ENCODE data around the gene KREMEN1.

The KREMEN1 gene

DNA sequence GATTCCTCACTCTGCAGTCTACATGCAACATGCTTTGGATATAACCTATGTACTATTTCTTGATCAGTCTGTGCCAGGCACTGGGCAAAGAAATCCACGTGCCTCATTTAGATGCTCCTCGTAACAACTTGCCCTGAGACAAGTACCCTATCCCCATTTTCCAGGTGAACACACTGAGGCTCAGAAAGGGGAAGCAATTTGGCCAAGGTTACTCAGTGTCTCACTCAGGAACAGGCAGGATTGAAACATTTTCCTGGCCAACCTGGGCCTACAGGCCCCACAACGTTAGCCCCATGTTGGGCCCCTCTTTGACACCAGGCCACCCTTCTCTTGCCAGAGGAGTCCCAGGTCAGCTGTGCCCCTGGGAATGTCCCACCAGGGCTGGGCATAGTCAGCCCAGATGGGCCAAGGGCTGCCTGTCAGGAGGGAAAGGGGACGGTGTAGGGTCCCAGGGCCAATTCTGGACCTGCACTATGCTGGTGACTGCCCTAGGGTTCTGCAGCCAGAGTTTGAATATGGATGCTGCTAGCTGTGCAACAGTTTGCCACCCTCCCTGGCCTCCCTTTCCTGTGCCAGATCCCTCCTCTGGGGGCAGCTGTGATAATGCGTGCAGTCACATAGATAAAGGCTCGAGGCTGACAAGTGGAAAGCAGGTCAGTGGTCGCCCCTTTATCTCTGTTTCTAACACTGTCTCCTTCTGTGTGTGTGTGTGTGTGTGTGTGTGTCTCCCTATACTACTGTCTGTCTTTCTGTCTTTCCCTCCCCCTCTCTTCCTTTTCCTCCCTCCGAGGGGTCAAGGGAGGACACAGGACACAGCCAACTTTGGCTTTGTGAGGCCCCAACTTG, 122.5 kb downstream of the KREMEN1 start:
- no peak overlapping the region for H3K4me3 ChIP-seq (ENCODE audit: low read length)
- no peak overlapping the region for H2AFZ ChIP-seq (ENCODE audit: low read depth, low read length)
- H3K9me3 ChIP-seq (ENCODE audit: low read length): no peaks in the 10 kb centered on the region
- no peaks in the 10 kb centered on the region for H3K36me3 ChIP-seq (ENCODE audit: insufficient read depth, low read length)
- H3K4me1 ChIP-seq (ENCODE audit: insufficient read depth, low read length): peaks cover 14% of the 10 kb centered on the region
- no peaks in the 10 kb centered on the region for H3K27me3 ChIP-seq (ENCODE audit: insufficient read depth, low read length)

DNA sequence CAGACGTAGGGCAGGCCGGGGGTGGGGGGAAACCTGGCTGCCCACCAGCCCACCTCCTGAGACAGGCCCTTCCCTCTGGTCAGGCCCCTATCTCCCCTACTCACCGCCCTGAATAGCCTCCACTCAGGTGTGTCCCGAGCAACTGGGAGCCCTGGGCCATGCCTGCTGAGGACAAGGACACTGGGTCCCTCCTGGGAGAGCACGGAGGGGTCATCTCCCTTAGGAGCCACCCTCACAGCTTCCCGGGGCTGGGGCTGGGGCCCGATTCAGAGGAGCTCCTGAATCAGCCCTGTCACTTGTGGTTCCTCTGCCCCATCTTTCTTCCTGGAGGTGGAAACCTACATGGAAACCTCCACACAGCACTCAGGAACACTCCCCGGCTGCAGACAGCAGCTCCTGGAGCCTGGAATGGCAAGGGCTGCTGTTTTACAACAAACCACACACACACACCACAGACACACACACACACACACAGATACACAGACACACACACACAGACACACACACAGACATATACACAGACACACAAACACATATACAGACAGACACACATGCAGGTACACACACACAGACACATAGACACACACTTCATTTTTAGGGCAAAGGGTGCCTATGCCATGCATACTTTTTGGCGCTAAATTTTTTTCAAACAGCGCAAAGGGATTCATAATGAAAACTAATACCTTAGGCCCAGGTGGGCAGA, 123.3 kb downstream of the KREMEN1 start:
- no peaks in the 10 kb centered on the region for H3K36me3 ChIP-seq (ENCODE audit: insufficient read depth, low read length)
- H3K9me3 ChIP-seq (ENCODE audit: low read length): no peaks in the 10 kb centered on the region
- no peak overlapping the region for H3K4me3 ChIP-seq (ENCODE audit: low read length)
- no peak overlapping the region for H2AFZ ChIP-seq (ENCODE audit: low read depth, low read length)
- H3K4me1 ChIP-seq (ENCODE audit: insufficient read depth, low read length): peaks cover 14% of the 10 kb centered on the region
- no peaks in the 10 kb centered on the region for H3K27me3 ChIP-seq (ENCODE audit: insufficient read depth, low read length)

DNA sequence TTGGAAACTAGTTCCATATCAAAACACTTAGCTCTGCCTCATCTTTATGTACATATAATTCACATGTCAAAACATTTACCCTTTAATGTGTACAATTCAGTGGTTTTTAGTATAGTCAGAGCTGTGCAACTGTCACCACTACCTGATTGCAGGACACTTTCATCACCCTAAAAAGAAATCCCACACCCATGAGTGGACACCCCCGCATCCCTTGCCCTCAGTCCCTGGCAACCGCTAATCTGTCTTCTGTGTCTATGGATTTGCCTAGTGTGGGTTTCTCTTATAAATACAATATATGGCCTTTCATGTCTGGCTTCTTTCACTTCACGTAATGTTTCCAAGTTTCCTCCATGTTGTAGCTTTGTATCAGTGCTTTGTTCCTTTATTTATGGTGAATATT, 124.3 kb downstream of the KREMEN1 start:
- Histone ChIP-seq H3K36me3 (ENCODE audit: insufficient read depth, low read length) (no peaks in the 10 kb centered on the region), H3K4me1 (ENCODE audit: insufficient read depth, low read length) (peaks cover 20% of the 10 kb centered on the region), H3K27me3 (ENCODE audit: insufficient read depth, low read length) (no peaks in the 10 kb centered on the region), H3K4me3 (ENCODE audit: low read length) (no peak overlapping the region), H3K9me3 (ENCODE audit: low read length) (no peaks in the 10 kb centered on the region), H2AFZ (ENCODE audit: low read depth, low read length) (no peak overlapping the region)

DNA sequence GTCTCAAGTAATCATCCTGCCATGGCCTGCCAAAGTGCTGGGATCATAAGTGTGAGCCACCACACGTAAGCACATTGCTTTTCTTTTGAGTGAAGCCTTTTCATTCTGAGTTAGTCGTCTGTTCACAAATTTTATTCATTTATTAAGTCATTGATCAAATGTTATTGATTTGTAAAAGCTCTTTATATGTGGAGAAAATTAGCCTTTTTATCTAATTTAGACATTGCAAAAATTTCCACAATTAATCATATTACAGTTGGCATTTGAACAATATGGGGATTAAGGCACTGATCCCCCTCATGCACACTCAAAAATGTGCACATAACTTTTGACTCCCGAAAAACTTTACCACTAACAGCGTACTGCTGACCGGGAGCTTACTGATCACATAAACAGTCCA, 125.4 kb downstream of the KREMEN1 start:
- Histone ChIP-seq H3K4me1 (ENCODE audit: insufficient read depth, low read length) (peaks cover 24% of the 10 kb centered on the region), H3K9me3 (ENCODE audit: low read length) (no peaks in the 10 kb centered on the region)

DNA sequence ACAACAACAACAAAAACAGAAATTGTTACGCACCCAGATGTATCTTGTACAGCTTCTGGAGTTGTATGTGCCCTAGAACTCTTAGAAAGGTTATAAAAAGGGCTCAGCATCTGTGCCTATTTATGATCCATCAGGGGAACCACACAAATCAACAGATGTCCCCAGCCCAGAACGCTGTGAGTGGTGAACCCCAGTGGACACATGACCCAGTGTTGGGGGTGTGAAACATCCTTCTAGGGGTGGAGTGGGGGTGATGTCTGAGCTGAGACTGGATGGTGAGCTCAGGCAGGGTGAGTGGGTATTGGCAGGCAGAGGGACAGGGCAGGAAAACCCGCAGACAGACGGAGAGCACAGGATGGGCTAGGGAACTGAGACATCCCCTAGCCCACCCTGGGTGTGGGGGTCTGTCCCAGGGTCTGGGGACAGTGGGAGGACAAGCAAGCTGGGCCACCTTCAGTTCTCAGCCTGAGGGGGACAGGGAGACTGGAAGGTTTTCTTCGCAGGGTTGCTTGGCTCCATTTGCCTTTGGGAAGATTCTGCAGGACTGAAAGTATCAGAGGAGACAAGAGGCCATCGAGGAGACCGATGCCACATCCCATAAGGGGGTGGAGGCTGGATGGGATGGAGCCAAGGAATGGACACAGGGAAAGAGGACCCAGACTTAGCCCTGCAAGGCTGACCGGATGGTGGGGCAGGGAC, 127.0 kb downstream of the KREMEN1 start:
- Histone ChIP-seq H3K9me3 (ENCODE audit: low read length) (no peaks in the 10 kb centered on the region), H2AFZ (ENCODE audit: low read depth, low read length) (no peak overlapping the region), H3K27me3 (ENCODE audit: insufficient read depth, low read length) (peaks cover 9% of the 10 kb centered on the region), H3K36me3 (ENCODE audit: insufficient read depth, low read length) (no peaks in the 10 kb centered on the region), H3K4me3 (ENCODE audit: low read length) (no peak overlapping the region), H3K4me1 (ENCODE audit: insufficient read depth, low read length) (peaks cover 24% of the 10 kb centered on the region)

More for the DNA sequence above, 125.4 kb downstream of the KREMEN1 start:
- Histone ChIP-seq H2AFZ (ENCODE audit: low read depth, low read length) (no peak overlapping the region), H3K27me3 (ENCODE audit: insufficient read depth, low read length) (no peaks in the 10 kb centered on the region), H3K4me3 (ENCODE audit: low read length) (no peak overlapping the region), H3K36me3 (ENCODE audit: insufficient read depth, low read length) (no peaks in the 10 kb centered on the region)

DNA sequence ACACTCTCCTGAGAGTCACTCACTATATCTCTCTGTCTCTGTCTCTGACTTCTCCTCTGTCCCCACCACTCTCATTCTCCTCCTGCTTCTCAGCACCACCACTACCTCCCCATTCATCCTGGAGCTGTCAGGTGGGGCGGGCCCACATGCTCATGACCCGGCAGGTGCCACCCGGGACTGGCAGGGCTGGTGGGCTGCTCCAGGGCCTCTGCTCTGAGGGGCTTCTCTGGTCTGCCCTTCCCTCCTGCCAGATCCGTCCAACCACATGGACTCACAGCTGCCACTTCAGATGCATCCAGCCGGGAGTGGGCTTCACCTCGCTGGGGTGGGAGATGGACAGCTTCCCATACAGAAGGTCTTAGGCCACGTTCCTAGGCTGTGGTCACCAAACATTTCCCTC, 128.1 kb downstream of the KREMEN1 start:
- Histone ChIP-seq H3K27me3 (ENCODE audit: insufficient read depth, low read length) (peaks cover 10% of the 10 kb centered on the region), H3K36me3 (ENCODE audit: insufficient read depth, low read length) (no peaks in the 10 kb centered on the region), H3K9me3 (ENCODE audit: low read length) (no peaks in the 10 kb centered on the region)

DNA sequence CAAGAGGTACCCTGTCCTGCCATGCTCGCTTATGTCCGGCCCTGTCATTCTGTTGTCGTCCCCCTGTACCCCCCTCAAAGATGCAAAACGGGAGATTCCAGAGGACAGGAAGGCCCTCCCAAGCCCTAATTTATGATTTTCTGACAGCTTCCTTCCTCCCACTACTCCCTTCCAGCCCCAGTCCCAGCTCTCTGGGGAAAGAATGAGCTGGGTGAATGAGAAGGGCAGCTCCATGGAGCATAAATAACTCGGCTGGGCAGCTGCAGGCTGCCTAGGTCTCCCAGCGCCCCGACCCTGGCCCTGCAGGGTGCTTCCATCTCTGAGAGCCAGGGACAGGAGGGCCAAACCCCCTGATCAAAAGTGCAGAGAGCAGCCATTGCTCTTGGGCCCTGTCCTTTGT, 128.9 kb downstream of the KREMEN1 start:
- no peak overlapping the region for H3K4me3 ChIP-seq (ENCODE audit: low read length)
- H3K9me3 ChIP-seq (ENCODE audit: low read length): no peaks in the 10 kb centered on the region
- H3K27me3 ChIP-seq (ENCODE audit: insufficient read depth, low read length): peaks cover 10% of the 10 kb centered on the region
- H3K36me3 ChIP-seq (ENCODE audit: insufficient read depth, low read length): no peaks in the 10 kb centered on the region
- peaks cover 20% of the 10 kb centered on the region for H3K4me1 ChIP-seq (ENCODE audit: insufficient read depth, low read length)
- no peak overlapping the region for H2AFZ ChIP-seq (ENCODE audit: low read depth, low read length)

More for the DNA sequence above, 128.1 kb downstream of the KREMEN1 start:
- H2AFZ ChIP-seq (ENCODE audit: low read depth, low read length): no peak overlapping the region
- no peak overlapping the region for H3K4me3 ChIP-seq (ENCODE audit: low read length)
- peaks cover 16% of the 10 kb centered on the region for H3K4me1 ChIP-seq (ENCODE audit: insufficient read depth, low read length)

DNA sequence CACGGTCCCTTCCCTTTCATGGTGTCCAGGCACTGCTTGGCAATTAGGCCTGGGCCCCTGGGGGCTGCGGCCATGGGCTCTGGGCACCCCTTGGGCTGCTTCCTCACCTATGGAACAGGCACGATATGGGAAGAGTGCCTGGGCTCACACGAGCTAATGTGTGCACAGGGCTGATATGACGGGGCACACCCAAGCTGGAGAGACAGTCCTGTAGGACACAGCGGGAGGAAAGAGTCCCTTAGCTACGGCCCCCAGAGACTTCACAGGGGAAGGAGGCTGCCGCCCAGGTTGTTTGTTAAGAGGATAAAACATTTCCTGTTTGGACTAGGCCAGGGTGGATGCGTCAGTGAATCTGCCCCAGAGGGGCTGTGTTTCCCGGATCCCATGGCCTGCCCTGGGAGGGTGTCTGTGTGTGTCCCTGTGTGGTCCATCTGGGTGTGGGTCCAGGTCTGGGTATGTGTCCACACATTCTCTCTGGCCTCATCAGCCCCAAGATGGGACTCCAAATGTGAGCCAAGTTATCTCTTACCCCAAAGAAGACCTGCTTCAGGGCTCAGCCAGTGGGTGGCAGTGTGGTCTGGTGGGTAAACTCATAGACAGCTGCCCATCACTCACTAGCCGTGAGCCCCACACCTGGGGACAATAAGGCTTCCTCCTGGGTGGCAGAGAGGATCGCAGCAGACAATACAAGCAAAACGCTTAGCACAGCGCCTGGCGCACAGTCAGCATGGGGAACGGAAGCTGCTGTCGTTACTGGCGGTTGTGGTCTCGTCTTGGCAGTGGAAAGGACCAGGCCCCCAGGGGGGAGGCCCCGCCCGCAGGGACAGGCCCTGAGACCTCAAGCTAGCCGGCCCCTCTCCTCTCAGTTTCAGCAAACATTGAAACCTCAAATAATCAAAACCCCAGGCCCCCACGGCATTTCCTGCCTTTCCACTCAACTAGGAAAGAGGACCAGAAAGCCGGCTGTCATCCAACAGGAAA, 129.7 kb downstream of the KREMEN1 start:
- Histone ChIP-seq H3K9me3 (ENCODE audit: low read length) (no peaks in the 10 kb centered on the region), H3K27me3 (ENCODE audit: insufficient read depth, low read length) (peaks cover 10% of the 10 kb centered on the region), H2AFZ (ENCODE audit: low read depth, low read length) (no peak overlapping the region), H3K4me3 (ENCODE audit: low read length) (no peak overlapping the region), H3K36me3 (ENCODE audit: insufficient read depth, low read length) (no peaks in the 10 kb centered on the region), H3K4me1 (ENCODE audit: insufficient read depth, low read length) (peaks cover 27% of the 10 kb centered on the region)

DNA sequence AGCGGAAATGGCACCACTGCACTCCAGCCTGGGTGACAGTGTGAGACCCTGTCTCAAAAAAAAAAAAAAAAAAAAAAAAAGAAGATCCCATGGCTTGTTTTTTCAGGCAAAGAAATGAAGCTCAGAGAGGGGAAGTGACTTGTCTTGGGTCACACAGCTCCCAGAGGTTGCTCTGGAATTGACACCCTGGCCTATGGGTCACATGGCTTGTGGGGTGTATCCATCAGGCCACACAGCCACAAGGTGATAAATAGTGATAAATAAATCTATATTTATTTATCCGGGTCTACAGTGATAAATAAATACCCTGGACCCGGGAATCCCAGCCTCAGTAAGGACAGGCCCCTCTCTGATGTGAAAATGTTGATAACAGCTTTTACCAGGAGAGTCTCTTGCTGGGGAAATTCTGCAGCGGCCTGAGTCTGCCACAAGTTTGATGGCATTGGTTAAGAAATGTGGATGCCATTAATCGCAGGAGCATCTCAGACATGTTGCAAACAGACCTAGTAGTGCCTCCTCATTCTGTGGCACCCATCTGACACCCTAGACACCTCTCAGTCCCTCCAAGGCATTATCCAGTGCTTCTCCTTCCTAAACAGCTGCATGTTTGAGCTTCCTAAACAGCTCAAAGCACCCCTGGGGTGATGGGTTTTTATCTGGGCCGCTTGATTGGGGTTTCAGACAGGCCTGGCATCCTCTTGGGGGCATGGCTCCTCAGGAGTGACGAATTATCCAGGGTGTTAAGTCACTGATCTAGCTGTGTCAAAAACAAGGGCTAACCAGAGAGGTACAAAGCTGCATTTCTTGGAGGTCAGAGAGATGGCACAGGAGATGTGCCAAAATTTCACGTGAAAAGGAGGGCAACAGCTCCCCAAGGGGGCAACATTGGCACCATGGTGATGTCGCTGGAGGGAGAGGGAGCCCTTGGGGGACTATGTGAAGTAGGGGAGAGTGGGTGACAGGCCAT, 130.9 kb downstream of the KREMEN1 start:
- Histone ChIP-seq H3K4me1 (ENCODE audit: insufficient read depth, low read length) (peaks cover 37% of the 10 kb centered on the region), H2AFZ (ENCODE audit: low read depth, low read length) (no peak overlapping the region), H3K9me3 (ENCODE audit: low read length) (no peaks in the 10 kb centered on the region), H3K4me3 (ENCODE audit: low read length) (no peak overlapping the region), H3K36me3 (ENCODE audit: insufficient read depth, low read length) (no peaks in the 10 kb centered on the region), H3K27me3 (ENCODE audit: insufficient read depth, low read length) (peaks cover 10% of the 10 kb centered on the region)

DNA sequence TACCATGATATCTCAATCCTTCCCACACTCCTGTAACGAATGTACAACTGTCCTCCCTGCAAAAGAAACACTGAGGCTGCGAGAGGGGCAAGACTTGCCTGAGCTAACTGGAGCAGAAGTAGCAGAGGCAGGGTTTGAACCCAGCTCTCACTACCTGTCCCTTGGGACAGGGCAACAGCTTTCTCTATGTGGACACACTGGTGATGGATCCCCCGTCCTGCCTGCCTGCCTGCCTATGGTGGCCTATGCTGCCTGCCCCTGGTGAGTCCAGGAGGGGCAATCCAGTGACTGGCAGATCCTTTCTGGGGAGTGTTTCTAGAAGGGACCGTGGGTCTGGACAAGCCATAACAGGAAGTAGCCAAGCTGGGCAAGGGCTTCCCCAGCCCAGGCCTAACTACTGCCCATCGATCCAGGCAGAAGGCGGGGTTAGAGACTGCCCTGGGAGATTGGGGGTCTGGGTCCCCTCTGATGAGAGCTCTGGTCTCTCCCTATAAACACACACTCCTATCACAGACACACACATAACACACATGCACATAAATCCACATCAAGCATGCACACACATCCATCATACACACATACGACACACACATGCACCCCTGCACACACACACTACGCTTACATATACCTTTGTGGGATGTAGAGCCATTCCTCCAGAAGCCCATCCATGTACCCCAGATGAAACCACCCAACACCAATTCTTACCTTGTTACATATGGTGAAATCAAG, 131.8 kb downstream of the KREMEN1 start:
- no peaks in the 10 kb centered on the region for H3K36me3 ChIP-seq (ENCODE audit: insufficient read depth, low read length)
- peaks cover 10% of the 10 kb centered on the region for H3K27me3 ChIP-seq (ENCODE audit: insufficient read depth, low read length)
- H3K9me3 ChIP-seq (ENCODE audit: low read length): no peaks in the 10 kb centered on the region
- H3K4me1 ChIP-seq (ENCODE audit: insufficient read depth, low read length): peaks cover 37% of the 10 kb centered on the region
- no peak overlapping the region for H3K4me3 ChIP-seq (ENCODE audit: low read length)
- no peak overlapping the region for H2AFZ ChIP-seq (ENCODE audit: low read depth, low read length)

DNA sequence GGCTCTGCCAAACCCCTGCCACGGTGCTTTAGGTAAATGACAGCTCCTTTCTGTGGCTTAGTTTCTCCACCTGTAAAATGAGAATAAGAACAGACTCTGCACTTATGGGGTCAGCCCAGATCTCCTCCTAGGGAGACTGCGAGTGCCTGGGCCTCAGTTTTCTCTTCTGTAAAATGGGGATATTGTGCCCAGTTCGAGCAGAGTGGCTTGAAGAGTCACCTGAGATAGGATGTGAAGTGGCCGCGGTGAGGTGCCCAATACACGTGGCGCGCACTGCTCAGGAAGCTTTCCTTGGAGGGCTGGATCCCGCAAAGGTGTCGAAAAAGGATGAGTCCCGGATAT, 132.4 kb downstream of the KREMEN1 start:
- Histone ChIP-seq H3K4me3 (ENCODE audit: low read length) (peak overlapping the region; percentile 28), H2AFZ (ENCODE audit: low read depth, low read length) (no peak overlapping the region), H3K4me1 (ENCODE audit: insufficient read depth, low read length) (peaks cover 37% of the 10 kb centered on the region), H3K36me3 (ENCODE audit: insufficient read depth, low read length) (no peaks in the 10 kb centered on the region), H3K27me3 (ENCODE audit: insufficient read depth, low read length) (peaks cover 10% of the 10 kb centered on the region), H3K9me3 (ENCODE audit: low read length) (no peaks in the 10 kb centered on the region)
